Ovary (tissue), 3 donors: ENCODE data around the gene DEFB123.

Experiments
- EP300 ChIP-seq: sonication (generic); formaldehyde crosslinking; IDR thresholded peaks from one replicate; pipeline ENCODE4 v1.6.1; 2017; ENCODE audit warnings: antibody characterized with exemption
- POLR2A ChIP-seq: fragments of 450-650 bp; IDR thresholded peaks from one replicate; pipeline ENCODE4 v1.6.1; 2017; ENCODE audit warnings: antibody characterized with exemption, mild to moderate bottlenecking, moderate library complexity
- TF ChIP-seq, protein P1 (sequence below), 3 donors: fragments of 450-650 bp in 2 of 3; fragments of 200-600 bp in 1 of 3; IDR thresholded peaks; one replicate each; pipeline versions ENCODE4 v1.5.1 to v1.8.0; 2016 to 2022; ENCODE audit warnings: antibody characterized with exemption in 3 of 3, mild to moderate bottlenecking in 1 of 3
- donor health status: DM: no; HTN: no; CAD: no.

DNA sequence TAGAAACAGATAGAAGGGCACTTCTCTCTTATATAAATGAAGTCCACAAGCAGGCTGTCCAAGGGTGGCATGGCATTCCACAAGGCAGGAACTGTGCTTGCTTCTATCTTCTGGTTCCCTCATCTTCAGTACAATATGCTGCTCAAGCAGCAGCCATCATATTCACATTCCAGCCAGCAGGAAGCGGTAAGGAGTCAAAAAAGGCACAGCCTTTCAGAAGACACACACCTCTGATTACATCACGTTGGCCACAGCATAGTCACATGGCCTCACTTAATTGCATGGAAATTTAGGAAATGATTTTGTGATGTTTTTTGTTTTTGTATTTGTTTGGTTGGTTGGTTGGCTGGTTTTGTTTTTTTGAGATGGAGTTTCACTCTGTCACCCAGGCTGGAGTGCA lies 53.7 kb downstream of the DEFB123 start:
- no peak for TF ChIP-seq POLR2A
- TF ChIP-seq, protein P1, sequence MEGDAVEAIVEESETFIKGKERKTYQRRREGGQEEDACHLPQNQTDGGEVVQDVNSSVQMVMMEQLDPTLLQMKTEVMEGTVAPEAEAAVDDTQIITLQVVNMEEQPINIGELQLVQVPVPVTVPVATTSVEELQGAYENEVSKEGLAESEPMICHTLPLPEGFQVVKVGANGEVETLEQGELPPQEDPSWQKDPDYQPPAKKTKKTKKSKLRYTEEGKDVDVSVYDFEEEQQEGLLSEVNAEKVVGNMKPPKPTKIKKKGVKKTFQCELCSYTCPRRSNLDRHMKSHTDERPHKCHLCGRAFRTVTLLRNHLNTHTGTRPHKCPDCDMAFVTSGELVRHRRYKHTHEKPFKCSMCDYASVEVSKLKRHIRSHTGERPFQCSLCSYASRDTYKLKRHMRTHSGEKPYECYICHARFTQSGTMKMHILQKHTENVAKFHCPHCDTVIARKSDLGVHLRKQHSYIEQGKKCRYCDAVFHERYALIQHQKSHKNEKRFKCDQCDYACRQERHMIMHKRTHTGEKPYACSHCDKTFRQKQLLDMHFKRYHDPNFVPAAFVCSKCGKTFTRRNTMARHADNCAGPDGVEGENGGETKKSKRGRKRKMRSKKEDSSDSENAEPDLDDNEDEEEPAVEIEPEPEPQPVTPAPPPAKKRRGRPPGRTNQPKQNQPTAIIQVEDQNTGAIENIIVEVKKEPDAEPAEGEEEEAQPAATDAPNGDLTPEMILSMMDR (IDR thresholded peaks at IDR 0.05) = no peak
- no peak for TF ChIP-seq EP300
